Left kidney (tissue), 2 donors: ENCODE results near the gene DCN. TPM values are rescaled to one million over a fixed set of nuclear protein-coding genes. Genes with fewer than 3 reads are reported as not detected.

ENCODE experiments used
- DNase-seq: peaks from one replicate; pipeline ENCODE4 v3.0.0-alpha.2; 2013
- polyA plus RNA-seq: library from polyadenylated mRNA; unstranded; fragments of 120-200 nt; gene quantifications from one replicate; pipeline ENCODE4 v1.2.1, GENCODE V29; 2013; ENCODE audit not compliant: insufficient read length

Gene DCN
- polyA plus RNA-seq, 1 donor = 366 TPM

DNA sequence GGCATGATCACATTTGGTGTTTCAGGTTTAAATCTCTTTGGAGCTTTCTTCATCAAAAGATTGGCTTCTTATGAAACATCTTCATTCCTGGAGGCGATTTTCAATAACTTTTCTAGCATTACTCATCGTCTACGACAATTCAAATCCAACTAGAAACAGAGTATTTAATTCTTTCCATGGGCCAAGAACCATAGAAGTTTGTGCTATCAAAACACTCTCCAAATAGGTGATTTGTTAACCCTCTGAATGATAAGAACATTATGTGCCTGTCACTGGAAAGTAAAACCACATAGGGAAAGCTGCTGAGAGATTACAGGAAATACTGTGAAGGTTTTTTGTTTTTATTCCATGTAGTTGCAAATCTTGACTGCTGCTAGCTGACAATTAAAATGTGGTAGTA is 6.9 kb upstream of the DCN start:
- no peak for DNase-seq

- DNase-seq = no peak
These were observed 6.2 kb upstream of the DCN start for GRCh38 chr12:91188778-91189177.

- DNase-seq = no peak
These were observed 3.5 kb upstream of the DCN start for GRCh38 chr12:91186156-91186555.

GRCh38 chr12:91185421-91185820 is 2.8 kb upstream of the DCN start:
- DNase-seq = no peak

- DNase-seq = no peak
These were observed 934 bp upstream of the DCN start for GRCh38 chr12:91183551-91183950.

- peak; percentile 46 for DNase-seq
These were observed 1.8 kb downstream of the DCN start for GRCh38 chr12:91180582-91181395.

DNA sequence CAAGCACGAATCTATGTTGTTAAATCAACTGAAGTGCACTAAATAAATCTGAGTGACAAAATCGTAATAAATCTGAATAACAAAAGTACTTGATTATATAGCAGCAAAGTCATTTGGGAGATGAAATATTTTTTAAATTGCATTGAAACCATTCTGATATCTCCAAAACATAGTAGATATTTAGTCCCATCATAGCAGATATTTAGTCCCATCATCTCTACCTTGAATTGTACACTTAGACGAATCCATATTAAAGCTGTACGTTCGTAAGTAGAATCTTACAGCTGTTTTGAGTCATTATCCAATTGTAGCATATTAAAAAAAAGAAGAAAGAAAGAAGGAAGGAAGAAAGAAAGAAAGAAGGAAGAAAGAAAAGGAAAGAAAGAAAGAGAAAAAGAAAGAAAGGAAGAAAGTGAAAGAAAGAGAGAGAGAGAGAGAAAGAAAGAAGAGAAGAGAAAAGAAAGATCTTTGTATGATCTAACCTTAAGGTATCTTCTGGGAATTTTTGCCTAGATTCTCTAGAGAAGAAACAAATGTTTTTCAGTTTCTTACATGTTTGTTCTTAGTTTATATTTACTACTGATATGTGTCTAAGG is 2.6 kb downstream of the DCN start:
- DNase-seq = no peak

DNA sequence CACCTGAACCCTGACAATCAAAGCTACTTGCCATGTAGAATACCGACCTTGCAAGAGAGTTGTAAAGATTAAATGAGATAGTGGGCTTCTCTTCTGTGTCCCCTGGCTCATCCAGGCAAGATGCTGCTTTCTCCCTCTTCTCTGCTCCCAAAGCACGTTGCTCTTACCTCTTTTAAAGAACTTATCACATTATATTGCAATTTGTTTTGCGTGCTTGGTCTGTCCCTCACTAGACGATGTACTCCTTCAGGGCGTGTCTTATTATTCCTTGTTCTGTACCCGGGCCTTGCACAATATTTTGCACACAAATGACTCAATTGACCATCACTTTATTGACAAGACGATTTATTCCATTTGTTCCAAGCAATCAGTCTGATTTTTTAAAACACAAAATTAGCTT is 3.3 kb downstream of the DCN start:
- DNase-seq = no peak

GRCh38 chr12:91178781-91179180 is 3.8 kb downstream of the DCN start:
- DNase-seq = no peak

- no peak for DNase-seq
These were observed 4.5 kb downstream of the DCN start for GRCh38 chr12:91178139-91178561.

GRCh38 chr12:91177381-91177780 is 5.2 kb downstream of the DCN start:
- DNase-seq = no peak

GRCh38 chr12:91176915-91177314 is 5.7 kb downstream of the DCN start:
- DNase-seq = no peak

DNA sequence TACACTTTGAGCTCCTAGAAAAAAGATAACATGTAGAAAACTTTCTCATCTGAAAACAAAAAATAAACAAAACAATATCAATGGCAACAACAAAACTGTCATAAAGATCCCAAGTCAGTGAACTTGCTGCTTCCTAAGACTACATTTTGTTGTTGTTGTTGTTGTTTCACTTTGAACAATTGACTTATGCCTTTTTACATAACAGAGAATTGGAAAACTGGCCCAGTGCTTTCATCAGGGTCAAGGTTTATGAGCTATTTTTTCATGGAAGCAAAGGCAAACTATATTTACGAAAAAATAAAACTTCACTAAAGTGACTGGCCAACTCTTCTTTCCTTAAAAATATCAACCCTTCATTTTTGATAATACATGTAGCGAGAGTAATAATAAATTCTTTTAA is 6.3 kb downstream of the DCN start:
- no peak for DNase-seq

DNA sequence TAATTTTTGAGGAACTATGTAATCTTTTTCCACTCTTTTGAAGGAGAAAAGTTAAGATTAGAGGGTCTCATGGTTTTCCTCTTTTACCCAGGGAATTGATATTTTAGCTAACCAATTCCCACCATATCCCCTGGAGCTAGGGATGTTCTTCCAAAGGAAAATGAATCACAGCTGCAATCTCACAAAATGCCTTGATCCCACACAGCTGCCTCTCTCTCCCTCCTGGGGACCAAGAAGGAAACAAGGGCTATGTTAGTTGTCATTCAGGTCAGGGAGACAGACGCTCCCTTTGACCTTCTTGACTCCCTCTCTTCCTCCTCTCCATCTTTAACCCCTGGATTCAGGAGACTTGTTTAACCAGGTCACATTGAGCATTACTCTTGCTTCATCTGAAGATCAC is 9.5 kb downstream of the DCN start:
- DNase-seq = no peak

GRCh38 chr12:91172096-91172495 is 10.5 kb downstream of the DCN start:
- no peak for DNase-seq

GRCh38 chr12:91171476-91171875 is 11.1 kb downstream of the DCN start:
- no peak for DNase-seq

GRCh38 chr12:91163116-91163515 is 19.5 kb downstream of the DCN start:
- no peak for DNase-seq

GRCh38 chr12:91161009-91161408 is 21.6 kb downstream of the DCN start:
- DNase-seq = no peak

GRCh38 chr12:91155990-91156389 is 26.6 kb downstream of the DCN start:
- DNase-seq = no peak

- DNase-seq = no peak
These were observed 28.5 kb downstream of the DCN start for GRCh38 chr12:91154131-91154530.

- no peak for DNase-seq
These were observed 38.6 kb downstream of the DCN start for GRCh38 chr12:91144053-91144452.

- DNase-seq = no peak
These were observed 39.4 kb downstream of the DCN start for GRCh38 chr12:91143206-91143605.

GRCh38 chr12:91142221-91142631 is 40.4 kb downstream of the DCN start:
- peak; percentile 58 for DNase-seq
